ENCODE data around the gene RGS3.

DNA sequence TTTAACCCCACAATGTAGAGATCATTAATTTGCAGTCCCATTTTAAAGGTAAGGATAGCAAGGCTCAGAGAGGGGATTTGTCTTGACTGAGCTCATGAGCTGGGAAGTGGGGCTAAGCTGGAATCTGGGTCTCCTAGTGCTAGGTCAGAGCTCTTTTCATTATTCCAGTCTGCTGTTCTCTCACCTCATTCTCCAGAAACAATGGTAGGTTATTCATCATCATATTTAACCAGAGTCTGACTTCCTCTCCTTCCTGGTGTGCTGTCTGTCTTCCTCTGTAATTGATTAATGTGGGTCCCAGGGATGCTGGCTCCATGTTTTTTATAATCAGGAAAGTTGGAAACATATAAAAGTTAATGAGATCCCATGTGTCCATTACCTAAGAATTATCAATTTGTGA, 32.3 kb upstream of the RGS3 start:
- TF ChIP-seq POLR2A (IDR thresholded peaks at IDR 0.05; ENCODE audit: low read length), result no peak
- TF ChIP-seq GATA1 (IDR thresholded peaks at IDR 0.05; ENCODE audit: low read depth, low read length), result no peak

Data from erythroblast (primary cell).